MV-4-11 (cell line): Measurements from ENCODE around the gene PAH.

ENCODE experiments used
- DNase-seq: peaks from one replicate; lab custom pipeline; 2025; lab: John Stamatoyannopoulos, UW

PAH gene

DNA sequence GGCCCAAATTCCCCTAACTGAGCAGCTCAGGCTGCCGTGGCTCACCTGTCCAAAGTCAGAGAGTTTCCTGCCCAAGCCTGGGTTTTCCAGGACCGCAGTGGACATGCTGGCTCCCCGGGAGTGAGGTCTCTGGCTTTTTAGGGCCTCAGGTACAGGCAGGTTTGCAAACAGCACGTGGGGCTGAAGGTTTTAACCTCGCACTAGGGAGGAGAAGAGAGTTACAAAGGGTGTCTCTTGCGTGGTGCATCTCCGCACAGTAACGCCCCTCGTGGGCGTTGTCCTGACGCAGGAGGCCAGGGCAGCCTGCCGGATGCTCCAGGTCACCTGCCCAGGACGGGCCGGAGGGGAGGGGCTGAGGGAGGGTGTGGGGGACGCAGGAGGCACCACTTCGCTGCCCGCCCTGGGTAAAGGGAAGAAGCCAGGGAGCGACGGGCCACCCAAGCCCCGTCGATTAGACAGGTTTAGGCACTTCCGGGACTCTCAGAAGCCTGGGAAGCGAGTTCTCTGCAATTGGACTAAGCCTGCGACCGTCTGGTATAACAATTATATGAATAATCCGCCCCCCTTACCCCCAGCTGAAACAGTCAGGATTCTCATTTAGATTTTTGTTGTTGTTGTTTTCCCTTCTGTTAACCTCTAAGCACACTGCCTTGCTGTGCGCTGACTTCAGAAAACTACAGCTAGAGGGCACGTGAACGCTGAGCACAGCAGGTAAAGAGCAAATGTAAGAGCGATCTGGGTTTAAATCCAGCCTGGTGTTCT lies at the start of gene PAH:
TSS of gene PAH (minus strand) at position 219 of the 762 bp plus-strand sequence. CDS start at position 105, 114 bp downstream.
- no peak for DNase-seq

DNA sequence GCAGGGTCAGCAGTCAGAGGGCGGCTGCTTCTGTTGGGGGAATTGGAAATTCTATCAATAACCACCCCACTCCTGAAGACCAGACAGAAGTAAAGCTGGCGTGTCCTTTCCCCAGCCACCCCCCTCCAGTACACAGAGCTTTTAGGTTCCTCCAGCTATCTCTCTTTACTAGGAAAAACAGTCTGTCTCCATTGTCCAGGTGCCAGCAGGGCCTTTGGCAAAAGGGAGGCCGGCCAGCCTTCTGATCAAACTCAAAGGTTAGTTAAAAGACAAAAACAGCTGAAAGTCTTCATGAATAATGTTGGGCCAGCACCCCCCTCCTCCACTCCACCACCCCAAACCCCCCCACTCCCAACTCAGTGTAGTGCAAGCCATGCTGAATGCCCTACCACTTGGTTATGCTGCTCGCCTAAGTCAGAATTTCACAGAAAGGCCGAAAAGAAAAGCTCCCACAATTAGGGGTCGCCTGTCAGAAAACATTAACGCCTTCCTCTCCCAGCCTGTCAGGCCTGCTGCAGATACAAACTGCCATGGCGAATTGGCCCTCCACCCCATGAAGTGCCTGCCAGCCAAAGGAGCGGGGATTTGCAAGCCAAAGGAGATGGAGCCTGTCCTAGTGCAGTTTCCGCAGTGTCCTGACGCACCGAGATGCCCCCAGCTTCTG lies 49.3 kb upstream of the PAH start:
- no peak for DNase-seq

DNA sequence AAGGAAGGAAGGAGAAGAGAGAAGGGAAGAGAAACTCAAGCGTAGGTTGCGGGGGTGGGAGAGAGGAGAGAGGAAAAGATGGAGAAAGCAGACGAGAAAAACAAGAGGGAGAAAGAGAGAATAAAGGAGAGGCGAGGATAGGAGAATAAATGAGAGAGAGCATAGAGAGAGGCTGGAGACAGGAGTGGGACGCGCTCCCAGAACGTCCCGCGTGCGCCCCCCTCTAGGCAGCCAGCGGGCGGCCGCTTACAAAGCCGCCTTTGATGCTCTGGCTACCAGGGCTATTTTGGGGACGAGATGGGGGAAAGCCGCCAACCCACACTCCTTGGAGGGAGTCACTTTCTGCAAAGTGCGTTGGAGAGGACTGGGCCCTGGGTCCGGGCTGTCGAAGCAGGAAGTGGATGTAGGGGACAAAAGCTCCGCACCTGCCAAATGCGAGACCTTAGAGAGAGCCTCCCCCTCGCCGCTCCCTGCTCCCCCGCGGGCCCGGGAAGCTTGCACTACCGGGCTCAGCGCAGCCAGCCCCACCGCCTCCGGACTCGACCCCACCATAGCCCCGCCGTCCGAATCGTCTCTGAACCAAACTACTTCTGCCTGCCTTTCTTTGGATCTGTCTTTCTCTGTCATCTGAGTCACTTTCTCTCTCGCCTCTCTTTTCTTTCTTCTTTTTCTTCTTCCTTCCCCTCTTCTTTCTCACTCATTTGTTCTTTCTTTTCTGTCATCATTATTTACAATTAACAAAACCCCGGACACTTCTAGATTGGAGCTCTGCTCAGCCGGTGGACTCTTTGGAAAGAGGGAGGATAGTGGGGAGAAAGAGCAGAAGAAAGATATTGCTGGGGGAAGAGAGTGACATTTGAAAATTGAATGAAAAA lies 48.5 kb upstream of the PAH start:
- no peak for DNase-seq

DNA sequence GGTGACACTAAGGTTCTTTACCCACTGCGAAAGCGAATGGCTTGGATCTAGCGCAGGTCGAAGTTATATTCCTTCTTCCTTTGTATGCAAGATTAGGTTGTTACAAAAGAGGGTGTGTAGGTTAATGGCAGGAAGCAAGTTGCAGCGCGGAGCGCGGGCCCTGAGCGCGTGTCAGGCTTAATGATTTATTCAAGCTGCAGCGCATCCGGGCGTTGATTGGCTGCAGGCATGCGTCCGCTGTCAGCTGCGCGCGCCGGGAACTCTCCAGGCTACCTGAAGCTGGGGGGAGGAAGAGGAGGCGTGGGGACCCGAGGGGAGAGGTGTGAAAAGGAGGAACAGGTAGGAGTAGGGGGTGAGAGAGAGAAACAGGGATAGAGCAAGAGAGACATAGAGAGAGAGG lies 47.8 kb upstream of the PAH start:
- DNase-seq: no peak

- no peak for DNase-seq
These were observed 46.8 kb upstream of the PAH start for GRCh38 chr12:102963796-102964195.

DNA sequence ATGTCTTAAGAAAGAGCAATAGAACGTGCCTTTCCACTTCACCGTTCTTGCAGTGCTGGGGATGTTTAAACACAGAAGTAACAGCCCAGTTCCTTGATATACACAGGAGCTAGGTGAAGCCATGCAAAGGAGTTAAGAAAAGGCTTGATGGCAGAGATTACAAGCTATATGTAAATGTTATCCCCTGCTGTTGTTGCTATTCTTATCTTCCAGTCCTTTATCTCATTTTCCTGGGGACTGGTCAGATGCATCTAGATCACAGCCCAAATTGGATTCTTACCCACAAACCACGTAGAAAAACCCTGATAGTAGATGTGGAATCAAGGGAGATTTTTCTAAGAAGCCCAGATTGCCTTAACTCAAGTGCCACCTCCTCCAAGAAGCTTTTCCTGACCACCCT lies 45.9 kb upstream of the PAH start:
- no peak for DNase-seq

DNA sequence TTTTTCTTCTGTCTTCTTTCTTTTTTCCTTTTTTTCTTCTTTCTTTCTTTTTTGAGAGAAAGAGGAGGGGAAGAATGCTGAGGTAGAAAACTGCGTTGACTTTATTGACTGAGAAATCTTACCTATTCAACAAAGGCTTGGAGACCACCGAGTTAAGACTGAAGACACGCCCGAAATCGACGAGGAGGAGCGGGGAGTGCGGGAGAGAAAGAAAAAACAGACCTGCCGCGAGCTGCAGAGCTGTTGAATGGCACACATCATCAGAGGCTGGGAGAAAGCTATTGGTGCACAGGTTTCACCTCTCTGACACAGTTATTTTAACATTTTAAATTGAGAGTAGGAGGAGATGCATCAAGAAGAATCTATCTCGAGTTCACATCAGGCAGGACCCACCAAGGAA lies 45.5 kb upstream of the PAH start:
- no peak for DNase-seq

GRCh38 chr12:102961466-102961855 lies 44.4 kb upstream of the PAH start:
- no peak for DNase-seq

- DNase-seq: no peak
These were observed 43.9 kb upstream of the PAH start for GRCh38 chr12:102960766-102961465.

DNA sequence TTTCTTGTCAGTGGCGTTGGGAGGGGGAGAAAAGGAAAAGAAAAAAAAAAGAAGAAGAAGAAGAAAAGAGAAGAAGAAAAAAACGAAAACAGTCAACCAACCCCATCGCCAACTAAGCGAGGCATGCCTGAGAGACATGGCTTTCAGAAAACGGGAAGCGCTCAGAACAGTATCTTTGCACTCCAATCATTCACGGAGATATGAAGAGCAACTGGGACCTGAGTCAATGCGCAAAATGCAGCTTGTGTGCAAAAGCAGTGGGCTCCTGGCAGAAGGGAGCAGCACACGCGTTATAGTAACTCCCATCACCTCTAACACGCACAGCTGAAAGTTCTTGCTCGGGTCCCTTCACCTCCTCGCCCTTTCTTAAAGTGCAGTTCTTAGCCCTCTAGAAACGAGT lies 42.3 kb upstream of the PAH start:
- no peak for DNase-seq

GRCh38 chr12:102958830-102959176 lies 41.8 kb upstream of the PAH start:
- DNase-seq: no peak

- no peak for DNase-seq
These were observed 41.2 kb upstream of the PAH start for GRCh38 chr12:102958073-102958829.

- DNase-seq: no peak
These were observed 40.5 kb upstream of the PAH start, which contains the start of gene ASCL1 for GRCh38 chr12:102957339-102958050. Gene ASCL1 (plus strand): TSS chr12:102957674. CDS start chr12:102958245, 571 bp downstream.

- DNase-seq: no peak
These were observed 39.8 kb upstream of the PAH start for GRCh38 chr12:102956738-102957327.

DNA sequence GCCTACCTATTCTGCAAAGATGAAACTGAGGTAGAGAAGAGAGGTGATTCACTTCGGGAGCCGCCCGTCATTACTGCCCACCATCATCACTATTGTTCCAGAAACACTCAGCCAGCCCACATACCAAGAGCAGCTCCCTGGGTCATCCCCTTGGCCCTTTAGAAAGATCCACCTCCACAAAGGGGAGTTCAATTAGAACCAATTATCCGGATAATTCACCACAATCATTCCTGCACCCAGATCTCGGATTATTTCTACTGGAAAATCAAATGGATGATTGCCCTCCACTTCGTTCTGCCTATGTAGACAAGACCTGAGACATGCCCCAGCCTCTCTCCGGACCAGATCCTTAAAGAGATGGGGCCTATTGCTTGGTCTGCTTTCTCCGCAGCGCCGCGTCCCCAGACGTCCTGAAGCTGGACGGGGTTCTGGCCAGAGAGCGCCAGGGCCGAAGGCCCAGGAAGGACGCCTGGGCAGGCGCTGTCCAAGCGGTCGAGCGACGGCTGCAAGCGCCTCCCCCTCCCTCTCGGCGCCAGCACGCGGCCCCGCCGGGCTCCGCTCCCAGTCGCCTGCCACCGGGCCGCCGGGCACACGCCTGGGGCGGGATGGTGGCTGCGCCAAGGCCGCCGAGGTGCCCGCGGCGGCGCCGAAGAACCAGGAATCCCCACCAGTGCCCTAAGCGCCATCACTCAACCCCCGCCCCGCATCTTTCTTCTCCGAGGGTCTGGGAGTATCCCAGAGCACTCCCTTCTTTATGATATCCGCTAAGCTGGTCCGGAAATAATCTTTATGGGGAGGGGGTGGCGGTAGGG lies 39.1 kb upstream of the PAH start:
- no peak for DNase-seq

DNA sequence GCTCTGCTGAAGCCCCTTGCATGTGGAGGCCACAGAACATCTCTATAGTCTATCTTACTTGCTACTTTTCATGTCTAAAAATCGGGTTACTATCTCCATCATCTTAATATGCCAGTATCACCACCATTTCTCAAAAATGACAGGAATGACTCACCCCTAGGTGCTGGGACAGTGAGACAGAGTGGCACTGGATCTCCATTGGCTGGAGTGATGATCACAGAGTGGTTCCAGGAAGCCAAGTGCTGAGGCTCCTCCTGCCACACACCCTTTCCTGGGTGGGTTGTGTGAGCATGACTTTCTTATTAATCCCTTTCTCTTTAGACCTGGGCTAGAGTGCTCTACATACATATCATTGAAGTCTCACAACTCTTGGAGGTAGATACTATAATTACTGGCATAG lies 37.1 kb upstream of the PAH start:
- DNase-seq: no peak

DNA sequence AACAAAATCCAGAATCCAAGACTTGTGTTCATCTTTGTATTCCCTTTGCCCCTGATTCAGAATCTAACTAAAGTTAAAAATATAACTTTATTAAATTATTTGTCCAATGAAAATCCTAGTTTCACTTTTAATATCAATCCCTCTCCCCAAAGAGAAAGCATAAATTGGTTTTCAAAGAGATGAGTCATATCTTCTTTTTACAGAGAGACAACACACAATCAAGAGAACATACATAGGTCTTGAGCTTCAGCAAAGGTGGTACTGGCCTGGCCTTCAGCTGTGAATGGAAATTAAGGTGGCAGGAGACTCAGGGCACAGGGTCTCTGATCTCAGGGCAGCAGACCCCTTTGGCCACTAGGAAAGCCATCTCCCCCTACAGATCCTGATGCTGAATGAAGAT lies 36.2 kb upstream of the PAH start:
- DNase-seq: no peak

DNA sequence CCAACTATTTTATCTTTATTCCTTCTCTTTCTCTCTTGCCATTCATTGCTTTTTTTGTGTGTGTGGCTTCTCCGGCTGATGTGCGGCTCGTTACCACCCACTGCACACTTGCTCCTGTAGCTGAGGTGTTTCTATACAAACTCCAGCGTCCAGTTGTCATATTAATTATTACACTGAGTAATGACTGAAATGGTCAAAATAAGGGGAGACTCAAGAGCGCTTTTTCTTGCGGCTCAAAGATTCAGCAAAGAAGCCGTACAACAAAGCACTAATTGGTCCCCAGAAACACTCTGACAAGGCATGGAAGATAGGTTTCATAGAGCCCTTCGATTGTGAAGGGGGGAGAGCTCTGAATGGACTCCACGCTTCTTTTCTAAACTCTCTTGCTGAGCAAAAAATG lies 34.8 kb upstream of the PAH start:
- DNase-seq: no peak

GRCh38 chr12:102950950-102951619 lies 34.0 kb upstream of the PAH start:
- no peak for DNase-seq
